K562 (cell line): ENCODE results near the gene BTBD1. TPM values are rescaled to one million over a fixed set of nuclear protein-coding genes. Genes with fewer than 3 reads are reported as not detected.

Experiments
- CHCHD3 ChIP-seq: fragments of 250-450 bp; sonication (Bioruptor Pico); IDR thresholded peaks from 2 replicates; pipeline ENCODE4 v2.1.2; 2022; ENCODE audit warnings: mild to moderate bottlenecking
- EWSR1 ChIP-seq: fragments of 450-650 bp; IDR thresholded peaks from 2 replicates; pipeline ENCODE4 v1.6.1; 2018; ENCODE audit warnings: borderline replicate concordance, mild to moderate bottlenecking, low read depth, moderate library complexity; ENCODE audit not compliant: partially characterized antibody
- GTF2E2 ChIP-seq: fragments of 200-800 bp; sonication (Bioruptor generic); IDR thresholded peaks from 2 replicates; pipeline ENCODE4 v1.6.1; 2016; ENCODE audit warnings: missing genetic modification characterization, missing compliant biosample characterization
- MTF1 ChIP-seq: fragments of 250-450 bp; sonication (Bioruptor Pico); IDR thresholded peaks from 2 replicates; pipeline ENCODE4 v1.9.0; 2021; ENCODE audit warnings: moderate library complexity, mild to moderate bottlenecking, inconsistent platforms, borderline replicate concordance
- NR2F6 ChIP-seq: fragments of 450-650 bp; formaldehyde crosslinking; IDR thresholded peaks from 2 replicates; pipeline ENCODE4 v1.4.0; 2020; ENCODE audit warnings: mild to moderate bottlenecking
- TGIF2 ChIP-seq: sonication (generic); formaldehyde crosslinking; IDR thresholded peaks from 2 replicates; pipeline ENCODE4 v1.8.1; 2022; ENCODE audit warnings: mild to moderate bottlenecking, missing genetic modification reagents, moderate library complexity
- ZBTB1 ChIP-seq: sonication (generic); formaldehyde crosslinking; IDR thresholded peaks from 2 replicates; pipeline ENCODE4 v1.8.1; 2023; ENCODE audit warnings: missing genetic modification reagents, low read depth, mild to moderate bottlenecking, borderline replicate concordance
- polyA plus RNA-seq, 8 experiments: library from polyadenylated mRNA; depleted of rRNA in 4 of 8; stranded (reverse) in 5 of 8; unstranded in 3 of 8; fragments of >200 nt; fragmentation: Nextera tagmentation in 2 of 8; fragmentation: Illumina TruSeq in 1 of 8; extraction: Ambion mirVana in 2 of 8; extraction: Trizol in 1 of 8; gene quantifications; 2 replicates each; pipeline versions ENCODE4 v1.2.1 to v1.2.3, GENCODE V29; 2011 to 2014; ENCODE audit warnings: inconsistent platforms in 1 of 8, missing spikeins in 1 of 8
- total RNA-seq, 7 experiments: library from RNA; depleted of rRNA in 6 of 7; stranded (reverse); fragments of >200 nt in 6 of 7; fragmentation: Illumina TruSeq in 2 of 7; extraction: Trizol in 2 of 7; gene quantifications; 2 replicates each; pipeline versions ENCODE4 v1.2.1 to v1.2.3, GENCODE V29; 2011 to 2021; ENCODE audit warnings: low replicate concordance in 1 of 7
- TF ChIP-seq, protein P1 (sequence below): sonication (generic); formaldehyde crosslinking; IDR thresholded peaks from 2 replicates; pipeline ENCODE4 v1.8.0; 2022; ENCODE audit warnings: mild to moderate bottlenecking, missing genetic modification reagents
- TF ChIP-seq, protein P2 (sequence below): fragments of 200-800 bp; sonication (Bioruptor generic); IDR thresholded peaks from 2 replicates; pipeline ENCODE4 v1.6.1; 2017; ENCODE audit warnings: missing genetic modification characterization, missing compliant biosample characterization
- TF ChIP-seq, protein P3 (sequence below), 3 experiments: fragments of 200-800 bp in 1 of 3; fragments of 250-450 bp in 1 of 3; fragments of 450-650 bp in 1 of 3; sonication (Bioruptor Pico) in 1 of 3; sonication (Bioruptor generic) in 1 of 3; formaldehyde crosslinking in 1 of 3; IDR thresholded peaks; 2 replicates each; pipeline versions ENCODE4 v1.6.1 to v1.8.0; 2016 to 2022; ENCODE audit warnings: mild to moderate bottlenecking in 2 of 3, missing genetic modification characterization in 2 of 3, missing compliant biosample characterization in 1 of 3, moderate library complexity in 1 of 3
- TF ChIP-seq, protein P4 (sequence below), 2 experiments: IDR thresholded peaks; 2 replicates each; pipeline ENCODE4 v1.6.1; 2011; ENCODE audit warnings: borderline replicate concordance in 1 of 2, control low read depth in 1 of 2, low read depth in 1 of 2, low read length in 1 of 2, mild to moderate bottlenecking in 1 of 2, mixed read lengths in 1 of 2, moderate library complexity in 1 of 2; ENCODE audit not compliant: insufficient read depth in 1 of 2, insufficient read length in 1 of 2, poor library complexity in 1 of 2, severe bottlenecking in 1 of 2; ENCODE audit errors: extremely low read depth in 1 of 2
- TF ChIP-seq, protein P5 (sequence below): fragments of 150-350 bp; conservative IDR thresholded peaks from 2 replicates; pipeline ENCODE4 v1.6.1; 2014; ENCODE audit warnings: low read length

The BTBD1 gene
- total and polyA plus RNA-seq, 9 of the 15 experiments (the other 6 are each of a cell fraction or from before 2014, with no cell fraction given) = 19.4 to 106 (median 90.4) TPM

DNA sequence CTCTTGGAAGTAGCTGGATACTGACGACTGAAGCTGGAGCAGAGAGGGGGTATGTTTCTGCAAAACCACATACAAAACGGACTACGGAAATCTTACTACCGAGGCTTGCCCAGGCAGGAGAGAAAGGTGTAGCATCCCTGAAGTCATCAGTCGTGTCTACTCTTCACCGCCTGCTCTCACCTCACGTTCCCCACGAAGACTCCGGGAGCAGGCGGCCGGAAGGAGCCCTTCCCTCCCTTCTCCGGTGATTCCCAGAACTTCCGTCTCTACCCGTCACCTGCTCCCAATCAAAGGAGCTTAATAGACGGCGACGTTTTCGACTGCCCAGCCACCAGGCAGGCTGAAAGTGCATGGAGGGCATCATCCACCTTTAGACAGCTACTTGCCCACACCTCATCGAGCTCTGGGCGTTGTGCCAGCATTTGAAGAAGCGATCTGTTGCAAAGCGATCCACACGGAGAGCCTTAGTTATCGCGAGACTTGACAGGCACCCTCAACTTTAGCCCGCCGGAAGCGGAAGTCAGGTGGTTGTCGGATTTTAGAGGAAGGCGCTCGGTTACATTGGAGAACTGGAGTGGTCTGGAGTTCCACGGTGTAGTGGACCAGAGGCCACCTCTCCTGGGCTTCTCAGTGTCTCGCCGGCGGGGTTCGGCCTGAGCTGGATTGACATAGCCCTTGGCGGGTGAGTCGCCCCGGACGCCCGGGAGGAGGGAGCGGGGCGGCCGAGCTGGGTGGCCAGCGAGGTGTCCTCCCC, 81.2 kb downstream of the BTBD1 start, which contains the start of gene RAMAC (continued):
- TF ChIP-seq, protein P1, sequence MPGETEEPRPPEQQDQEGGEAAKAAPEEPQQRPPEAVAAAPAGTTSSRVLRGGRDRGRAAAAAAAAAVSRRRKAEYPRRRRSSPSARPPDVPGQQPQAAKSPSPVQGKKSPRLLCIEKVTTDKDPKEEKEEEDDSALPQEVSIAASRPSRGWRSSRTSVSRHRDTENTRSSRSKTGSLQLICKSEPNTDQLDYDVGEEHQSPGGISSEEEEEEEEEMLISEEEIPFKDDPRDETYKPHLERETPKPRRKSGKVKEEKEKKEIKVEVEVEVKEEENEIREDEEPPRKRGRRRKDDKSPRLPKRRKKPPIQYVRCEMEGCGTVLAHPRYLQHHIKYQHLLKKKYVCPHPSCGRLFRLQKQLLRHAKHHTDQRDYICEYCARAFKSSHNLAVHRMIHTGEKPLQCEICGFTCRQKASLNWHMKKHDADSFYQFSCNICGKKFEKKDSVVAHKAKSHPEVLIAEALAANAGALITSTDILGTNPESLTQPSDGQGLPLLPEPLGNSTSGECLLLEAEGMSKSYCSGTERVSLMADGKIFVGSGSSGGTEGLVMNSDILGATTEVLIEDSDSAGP (CRISPR knock-in tag) = no peak
- TF ChIP-seq, protein P2, sequence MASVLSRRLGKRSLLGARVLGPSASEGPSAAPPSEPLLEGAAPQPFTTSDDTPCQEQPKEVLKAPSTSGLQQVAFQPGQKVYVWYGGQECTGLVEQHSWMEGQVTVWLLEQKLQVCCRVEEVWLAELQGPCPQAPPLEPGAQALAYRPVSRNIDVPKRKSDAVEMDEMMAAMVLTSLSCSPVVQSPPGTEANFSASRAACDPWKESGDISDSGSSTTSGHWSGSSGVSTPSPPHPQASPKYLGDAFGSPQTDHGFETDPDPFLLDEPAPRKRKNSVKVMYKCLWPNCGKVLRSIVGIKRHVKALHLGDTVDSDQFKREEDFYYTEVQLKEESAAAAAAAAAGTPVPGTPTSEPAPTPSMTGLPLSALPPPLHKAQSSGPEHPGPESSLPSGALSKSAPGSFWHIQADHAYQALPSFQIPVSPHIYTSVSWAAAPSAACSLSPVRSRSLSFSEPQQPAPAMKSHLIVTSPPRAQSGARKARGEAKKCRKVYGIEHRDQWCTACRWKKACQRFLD (CRISPR knock-in tag) = 0 out of 2 replicates have a peak, but pooled peaks have one; percentile 64
- TF ChIP-seq GTF2E2 (tag) = no peak
- TF ChIP-seq EWSR1 = no peak
- no peak for TF ChIP-seq ZBTB1 (CRISPR knock-in tag)
- TF ChIP-seq MTF1 (CRISPR knock-in tag) = no peak
- TF ChIP-seq, protein P3, sequence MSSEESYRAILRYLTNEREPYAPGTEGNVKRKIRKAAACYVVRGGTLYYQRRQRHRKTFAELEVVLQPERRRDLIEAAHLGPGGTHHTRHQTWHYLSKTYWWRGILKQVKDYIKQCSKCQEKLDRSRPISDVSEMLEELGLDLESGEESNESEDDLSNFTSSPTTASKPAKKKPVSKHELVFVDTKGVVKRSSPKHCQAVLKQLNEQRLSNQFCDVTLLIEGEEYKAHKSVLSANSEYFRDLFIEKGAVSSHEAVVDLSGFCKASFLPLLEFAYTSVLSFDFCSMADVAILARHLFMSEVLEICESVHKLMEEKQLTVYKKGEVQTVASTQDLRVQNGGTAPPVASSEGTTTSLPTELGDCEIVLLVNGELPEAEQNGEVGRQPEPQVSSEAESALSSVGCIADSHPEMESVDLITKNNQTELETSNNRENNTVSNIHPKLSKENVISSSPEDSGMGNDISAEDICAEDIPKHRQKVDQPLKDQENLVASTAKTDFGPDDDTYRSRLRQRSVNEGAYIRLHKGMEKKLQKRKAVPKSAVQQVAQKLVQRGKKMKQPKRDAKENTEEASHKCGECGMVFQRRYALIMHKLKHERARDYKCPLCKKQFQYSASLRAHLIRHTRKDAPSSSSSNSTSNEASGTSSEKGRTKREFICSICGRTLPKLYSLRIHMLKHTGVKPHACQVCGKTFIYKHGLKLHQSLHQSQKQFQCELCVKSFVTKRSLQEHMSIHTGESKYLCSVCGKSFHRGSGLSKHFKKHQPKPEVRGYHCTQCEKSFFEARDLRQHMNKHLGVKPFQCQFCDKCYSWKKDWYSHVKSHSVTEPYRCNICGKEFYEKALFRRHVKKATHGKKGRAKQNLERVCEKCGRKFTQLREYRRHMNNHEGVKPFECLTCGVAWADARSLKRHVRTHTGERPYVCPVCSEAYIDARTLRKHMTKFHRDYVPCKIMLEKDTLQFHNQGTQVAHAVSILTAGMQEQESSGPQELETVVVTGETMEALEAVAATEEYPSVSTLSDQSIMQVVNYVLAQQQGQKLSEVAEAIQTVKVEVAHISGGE (CRISPR knock-in tag; IDR thresholded peaks at IDR 0.05) = peak in 2 of 3 experiments; percentile 36 to 89; a peak in 3 of 6 replicates
- TF ChIP-seq TGIF2 = no peak
- TF ChIP-seq CHCHD3 (CRISPR knock-in tag) = no peak
- no peak for TF ChIP-seq NR2F6
- TF ChIP-seq, protein P4, sequence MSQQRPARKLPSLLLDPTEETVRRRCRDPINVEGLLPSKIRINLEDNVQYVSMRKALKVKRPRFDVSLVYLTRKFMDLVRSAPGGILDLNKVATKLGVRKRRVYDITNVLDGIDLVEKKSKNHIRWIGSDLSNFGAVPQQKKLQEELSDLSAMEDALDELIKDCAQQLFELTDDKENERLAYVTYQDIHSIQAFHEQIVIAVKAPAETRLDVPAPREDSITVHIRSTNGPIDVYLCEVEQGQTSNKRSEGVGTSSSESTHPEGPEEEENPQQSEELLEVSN (IDR thresholded peaks at IDR 0.05; ENCODE audit: borderline replicate concordance in 1 of 2, extremely low read depth in 1 of 2, insufficient read depth in 1 of 2, insufficient read length in 1 of 2, low read depth in 1 of 2, low read length in 1 of 2, poor library complexity in 1 of 2, severe bottlenecking in 1 of 2) = peak; percentile 89 to 95
- TF ChIP-seq, protein P5, sequence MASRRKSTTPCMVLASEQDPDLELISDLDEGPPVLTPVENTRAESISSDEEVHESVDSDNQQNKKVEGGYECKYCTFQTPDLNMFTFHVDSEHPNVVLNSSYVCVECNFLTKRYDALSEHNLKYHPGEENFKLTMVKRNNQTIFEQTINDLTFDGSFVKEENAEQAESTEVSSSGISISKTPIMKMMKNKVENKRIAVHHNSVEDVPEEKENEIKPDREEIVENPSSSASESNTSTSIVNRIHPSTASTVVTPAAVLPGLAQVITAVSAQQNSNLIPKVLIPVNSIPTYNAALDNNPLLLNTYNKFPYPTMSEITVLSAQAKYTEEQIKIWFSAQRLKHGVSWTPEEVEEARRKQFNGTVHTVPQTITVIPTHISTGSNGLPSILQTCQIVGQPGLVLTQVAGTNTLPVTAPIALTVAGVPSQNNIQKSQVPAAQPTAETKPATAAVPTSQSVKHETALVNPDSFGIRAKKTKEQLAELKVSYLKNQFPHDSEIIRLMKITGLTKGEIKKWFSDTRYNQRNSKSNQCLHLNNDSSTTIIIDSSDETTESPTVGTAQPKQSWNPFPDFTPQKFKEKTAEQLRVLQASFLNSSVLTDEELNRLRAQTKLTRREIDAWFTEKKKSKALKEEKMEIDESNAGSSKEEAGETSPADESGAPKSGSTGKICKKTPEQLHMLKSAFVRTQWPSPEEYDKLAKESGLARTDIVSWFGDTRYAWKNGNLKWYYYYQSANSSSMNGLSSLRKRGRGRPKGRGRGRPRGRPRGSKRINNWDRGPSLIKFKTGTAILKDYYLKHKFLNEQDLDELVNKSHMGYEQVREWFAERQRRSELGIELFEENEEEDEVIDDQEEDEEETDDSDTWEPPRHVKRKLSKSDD = 0 out of 2 replicates have a peak, but pooled peaks have one; percentile 47
